Naive thymus-derived CD8-positive, alpha-beta T cell (primary cell): ENCODE measurements around the gene ADM. TPM values are rescaled to one million over a fixed set of nuclear protein-coding genes. Genes with fewer than 3 reads are reported as not detected.

ENCODE experiments used
- ATAC-seq, 2 donors: fragments of 150-1000 bp; cut with Tn5 transposase in 1 of 2; sonication (Bioruptor Pico), chemical (Tn5 transposase) in 1 of 2; 1 replicate in 1 of 2; 2 replicates in 1 of 2; pipeline ENCODE4 v1.10.0; 2021; ENCODE audit warnings: mild to moderate bottlenecking in 2 of 2, moderate library complexity in 2 of 2
- POLR2A ChIA-PET: fragments of 350-600 bp; sonication (Branson Sonifier 250); formaldehyde crosslinking; loops from one replicate; lab custom pipeline; 2021; ENCODE audit warnings: antibody characterized with exemption; lab: Charles Lee
- DNase-seq, 10 donors: peaks; one replicate each; pipeline versions ENCODE4 v3.0.0 to v3.0.0-alpha.2; 2020 to 2022
- H3K27ac Mint-ChIP-seq, 10 donors: one replicate each; pipeline ENCODE4 v1.8.0; 2020 to 2022; ENCODE audit warnings: mild to moderate bottlenecking in 10 of 10, mixed read lengths in 10 of 10, moderate library complexity in 4 of 10, inconsistent platforms in 1 of 10
- H3K27me3 Mint-ChIP-seq, 5 donors: one replicate each; pipeline ENCODE4 v1.8.0; 2021 to 2022; ENCODE audit warnings: mixed read lengths in 5 of 5
- H3K36me3 Mint-ChIP-seq, 3 donors: one replicate each; pipeline ENCODE4 v1.8.0; 2020 to 2022; ENCODE audit warnings: mixed read lengths in 3 of 3, mild to moderate bottlenecking in 2 of 3, inconsistent platforms in 1 of 3
- H3K4me1 Mint-ChIP-seq, 4 donors: one replicate each; pipeline ENCODE4 v1.8.0; 2021 to 2022; ENCODE audit warnings: mixed read lengths in 4 of 4
- H3K4me3 Mint-ChIP-seq, 10 donors: one replicate each; pipeline ENCODE4 v1.8.0; 2020 to 2022; ENCODE audit warnings: mild to moderate bottlenecking in 10 of 10, mixed read lengths in 10 of 10, moderate library complexity in 6 of 10, inconsistent platforms in 1 of 10
- H3K9me3 Mint-ChIP-seq, 9 donors: one replicate each; pipeline ENCODE4 v1.8.0; 2020 to 2022; ENCODE audit warnings: mixed read lengths in 9 of 9, mild to moderate bottlenecking in 3 of 9, inconsistent platforms in 1 of 9, moderate library complexity in 1 of 9
- polyA plus RNA-seq, 3 donors: library from polyadenylated mRNA; unstranded; fragments of 300-500 nt; fragmentation: Illumina TruSeq; gene quantifications; one replicate each; pipeline ENCODE4 v1.2.3, GENCODE V29; 2021
- total RNA-seq, 8 experiments: library from RNA in 2 of 8; stranded (reverse) in 2 of 8; gene quantifications; one replicate each; pipeline ENCODE4 v1.2.3 and lab custom pipeline; 2021 to 2026

ADM gene
- total and polyA plus RNA-seq, 5 experiments from 2014 or later = 0.15 to 0.91 (median 0.77) TPM; not detected in 2

DNA sequence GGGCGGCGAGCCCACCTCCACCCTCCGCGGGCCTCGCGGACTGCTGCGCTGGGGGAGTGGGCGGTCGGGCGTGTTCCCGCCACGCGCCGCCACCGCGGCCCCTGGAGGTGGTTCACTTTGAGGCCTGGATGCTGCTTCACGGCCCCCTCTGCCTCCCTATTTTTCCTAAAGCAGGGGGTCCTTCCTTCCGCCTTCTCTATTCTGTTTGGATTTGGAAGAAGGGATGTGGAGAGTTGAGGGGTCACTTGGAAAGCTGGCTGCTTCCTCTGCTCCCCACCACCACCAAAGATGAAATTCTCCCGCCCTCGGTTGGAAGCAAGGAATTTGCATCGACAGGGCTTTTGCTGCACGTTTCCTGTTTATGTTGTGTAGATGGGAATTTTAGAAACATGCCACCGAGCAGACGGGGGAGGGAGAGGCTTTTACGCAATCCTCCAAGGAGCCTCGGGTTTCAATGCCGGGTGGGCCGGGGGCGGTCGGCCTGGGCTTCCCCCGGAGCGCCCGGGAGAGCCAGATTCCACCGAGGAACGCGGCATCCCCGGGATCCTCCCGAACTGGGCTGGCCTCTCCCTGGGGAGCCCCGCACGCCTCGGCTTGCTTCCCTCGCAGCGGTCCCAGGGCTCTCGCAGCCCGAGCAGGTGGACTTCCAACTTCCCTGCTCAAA lies 10.5 kb upstream of the ADM start:
- Mint-ChIP-seq H3K36me3 (no peaks in the 10 kb centered on the region), H3K4me3 (peak overlapping the region; percentile 75 to 92 (median 83)), H3K4me1 (peaks cover 24 to 50% (median 37%) of the 10 kb centered on the region in 4 donors), H3K27ac (peak overlapping the region in 3 of 10 donors; percentile 74 to 82 (median 78)), H3K9me3 (no peaks in the 10 kb centered on the region), H3K27me3 (peaks cover 0 to 20% (median 13%) of the 10 kb centered on the region in 5 donors)
- ATAC-seq (no peak), DNase-seq (peak in 3 of 10 donors; percentile 5 to 29 (median 10))
- POLR2A ChIA-PET = no interaction called here

DNA sequence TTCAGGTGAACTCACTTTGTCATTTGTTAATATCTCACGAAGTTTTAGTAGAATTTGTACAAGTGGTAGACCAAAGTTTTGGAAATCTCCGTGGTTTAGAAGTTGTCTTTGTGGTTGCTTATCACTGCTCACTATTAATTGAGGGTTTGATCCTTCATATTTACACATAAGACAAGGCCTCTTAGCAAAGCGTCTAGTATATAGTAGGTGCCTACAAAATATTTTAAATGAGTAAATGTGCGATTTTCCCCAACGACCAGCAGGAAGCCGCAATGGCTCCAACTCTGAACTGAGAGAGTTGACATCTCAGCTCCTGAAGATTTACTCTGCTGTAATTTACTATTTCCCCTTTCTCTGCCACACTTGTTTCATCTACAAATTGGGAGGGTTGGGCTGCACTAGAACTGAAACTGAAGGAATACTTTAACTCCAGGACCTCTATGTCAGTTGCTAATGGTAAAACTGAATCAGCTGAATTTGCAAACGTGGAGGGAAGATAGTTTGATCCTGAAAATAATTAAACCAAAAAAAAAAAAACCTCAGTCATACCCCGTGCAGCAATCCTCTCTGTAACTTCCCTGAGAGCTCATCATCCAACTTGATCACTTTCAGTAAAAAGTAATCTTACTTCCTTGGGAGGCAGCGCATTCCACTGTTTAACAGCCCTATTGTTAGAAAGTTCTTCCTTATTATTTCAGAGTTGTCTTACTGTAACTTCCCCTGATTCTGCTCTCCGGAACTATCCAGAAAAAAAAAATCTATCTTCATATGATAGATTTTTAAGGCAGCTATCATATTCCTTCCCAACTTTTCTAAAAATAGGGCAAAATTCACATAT lies 9.6 kb upstream of the ADM start:
- Mint-ChIP-seq H3K4me1 (peaks cover 21 to 46% (median 37%) of the 10 kb centered on the region in 4 donors), H3K36me3 (no peaks in the 10 kb centered on the region), H3K4me3 (peak overlapping the region; percentile 75 to 92 (median 83)), H3K27ac (peak overlapping the region in 6 of 10 donors; percentile 15 to 82 (median 64)), H3K9me3 (no peaks in the 10 kb centered on the region), H3K27me3 (peaks cover 0 to 20% (median 13%) of the 10 kb centered on the region in 5 donors)
- DNase-seq (peak in 1 of 10 donors; percentile 11), ATAC-seq (no peak)
- POLR2A ChIA-PET = interaction anchor here (0.5 to 1.3 kb wide), 3 partner anchors 9 to 1335 kb away, joined by 3 to 6 read pairs (median 4); partner anchors contain the start of gene ADM

DNA sequence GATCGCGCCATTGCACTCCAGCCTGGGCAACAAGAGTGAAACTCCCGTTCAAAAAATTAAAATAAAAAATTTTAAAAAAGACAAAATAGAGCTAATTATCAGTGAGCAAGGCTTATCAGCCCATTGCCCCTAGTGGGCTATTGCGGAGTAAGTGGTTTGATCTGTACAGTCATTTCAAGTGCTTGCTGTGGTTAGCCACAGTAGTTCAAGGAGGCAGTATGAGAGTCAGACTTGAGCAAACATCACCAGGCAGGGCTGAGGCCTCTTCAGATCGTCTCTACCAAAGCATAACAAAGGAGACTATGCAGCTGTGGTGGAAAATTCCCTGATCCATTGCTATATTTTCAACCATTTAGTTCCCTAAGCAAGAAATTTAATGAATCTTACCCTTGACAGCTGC lies 6.5 kb upstream of the ADM start:
- Mint-ChIP-seq H3K9me3 (no peaks in the 10 kb centered on the region), H3K27me3 (peaks cover 0 to 23% (median 13%) of the 10 kb centered on the region in 5 donors), H3K27ac (peak overlapping the region in 2 of 10 donors; percentile 27 to 61), H3K4me3 (peak overlapping the region in 2 of 10 donors; percentile 37 to 49), H3K4me1 (peaks cover 17 to 37% (median 26%) of the 10 kb centered on the region in 4 donors), H3K36me3 (no peaks in the 10 kb centered on the region)
- peak in 7 of 10 donors; percentile 35 to 72 (median 52) for DNase-seq
- ATAC-seq = peak; percentile 71 to 84
- POLR2A ChIA-PET = no interaction called here

DNA sequence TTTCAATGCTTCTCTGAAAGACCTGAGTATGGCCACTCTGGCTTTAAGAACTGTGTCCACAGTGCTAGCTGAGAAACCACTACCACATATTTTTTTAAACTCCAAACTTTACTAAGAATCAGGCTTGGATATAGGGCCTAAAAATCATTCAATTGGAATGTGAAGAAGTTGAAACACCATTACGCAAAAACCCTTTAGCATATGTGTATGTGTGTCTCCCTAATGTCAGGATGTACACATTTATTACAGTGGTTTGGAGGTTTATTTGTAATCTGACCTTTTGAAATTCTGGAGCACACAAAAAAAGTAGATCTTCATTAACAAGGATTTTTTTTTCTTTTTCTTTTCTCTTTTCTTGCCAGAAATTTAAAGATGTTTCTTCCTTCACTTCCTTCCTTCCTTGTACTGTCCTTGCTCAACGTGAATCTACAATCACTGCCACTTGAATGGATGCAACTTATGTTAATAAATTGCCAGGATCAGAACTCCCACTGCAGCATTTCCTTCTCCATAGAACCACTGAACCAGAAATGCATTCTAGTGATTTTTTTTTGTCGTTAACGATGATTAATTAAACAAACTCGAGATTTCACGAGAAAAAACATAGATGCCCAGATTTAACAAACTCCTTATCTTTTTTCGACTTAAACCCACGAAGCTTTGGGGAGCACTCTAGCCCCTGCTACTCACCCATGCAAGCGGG lies 3.1 kb upstream of the ADM start:
- H3K27me3 Mint-ChIP-seq = peaks cover 2 to 16% (median 10%) of the 10 kb centered on the region in 5 donors
- H3K4me3 Mint-ChIP-seq = peak overlapping the region; percentile 91 to 100 (median 99)
- ATAC-seq = no peak
- POLR2A ChIA-PET = interaction anchor here (0.7 to 1.3 kb wide), 3 partner anchors 11 to 689 kb away, joined by 3 to 4 read pairs (median 4); partner anchors contain the start of gene EIF4G2
- no peaks in the 10 kb centered on the region for H3K9me3 Mint-ChIP-seq
- H3K27ac Mint-ChIP-seq = peak overlapping the region in 8 of 10 donors; percentile 29 to 98 (median 92)
- H3K4me1 Mint-ChIP-seq = peaks cover 22 to 58% (median 42%) of the 10 kb centered on the region in 4 donors
- H3K36me3 Mint-ChIP-seq = no peaks in the 10 kb centered on the region
- peak in 1 of 10 donors; percentile 13 for DNase-seq

DNA sequence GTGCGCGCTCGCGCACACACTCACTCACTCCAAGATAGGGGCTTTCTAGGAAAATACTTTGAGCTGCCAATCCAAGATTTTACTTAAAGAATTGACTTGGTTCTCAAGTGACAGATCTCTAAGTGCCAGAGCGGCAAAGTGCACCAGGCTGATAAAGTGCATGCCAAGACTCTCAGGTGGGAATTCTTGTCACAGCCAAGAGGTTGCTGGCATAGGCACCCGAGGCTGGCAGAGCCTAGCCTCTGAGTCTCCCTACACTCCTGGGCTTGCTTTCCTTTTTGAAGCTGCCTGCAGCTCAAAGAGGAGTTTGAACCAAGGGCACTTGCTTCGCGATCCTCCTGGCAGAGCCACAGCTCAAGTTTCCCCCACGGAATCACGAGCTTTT lies 2.5 kb upstream of the ADM start:
- POLR2A ChIA-PET = interaction anchor here (0.6 to 1.3 kb wide), 5 partner anchors 11 to 1391 kb away, joined by 3 to 4 read pairs (median 4); partner anchors contain the start of genes AKIP1 and EIF4G2
- ATAC-seq = peak in 1 of 2 donors; percentile 0
- peak overlapping the region; percentile 87 to 98 (median 92) for H3K27ac Mint-ChIP-seq
- H3K36me3 Mint-ChIP-seq = no peaks in the 10 kb centered on the region
- H3K27me3 Mint-ChIP-seq = peaks cover 3 to 17% (median 12%) of the 10 kb centered on the region in 5 donors
- no peaks in the 10 kb centered on the region for H3K9me3 Mint-ChIP-seq
- H3K4me1 Mint-ChIP-seq = peaks cover 24 to 63% (median 45%) of the 10 kb centered on the region in 4 donors
- peak in 1 of 10 donors; percentile 20 for DNase-seq
- peak overlapping the region; percentile 91 to 100 (median 99) for H3K4me3 Mint-ChIP-seq

DNA sequence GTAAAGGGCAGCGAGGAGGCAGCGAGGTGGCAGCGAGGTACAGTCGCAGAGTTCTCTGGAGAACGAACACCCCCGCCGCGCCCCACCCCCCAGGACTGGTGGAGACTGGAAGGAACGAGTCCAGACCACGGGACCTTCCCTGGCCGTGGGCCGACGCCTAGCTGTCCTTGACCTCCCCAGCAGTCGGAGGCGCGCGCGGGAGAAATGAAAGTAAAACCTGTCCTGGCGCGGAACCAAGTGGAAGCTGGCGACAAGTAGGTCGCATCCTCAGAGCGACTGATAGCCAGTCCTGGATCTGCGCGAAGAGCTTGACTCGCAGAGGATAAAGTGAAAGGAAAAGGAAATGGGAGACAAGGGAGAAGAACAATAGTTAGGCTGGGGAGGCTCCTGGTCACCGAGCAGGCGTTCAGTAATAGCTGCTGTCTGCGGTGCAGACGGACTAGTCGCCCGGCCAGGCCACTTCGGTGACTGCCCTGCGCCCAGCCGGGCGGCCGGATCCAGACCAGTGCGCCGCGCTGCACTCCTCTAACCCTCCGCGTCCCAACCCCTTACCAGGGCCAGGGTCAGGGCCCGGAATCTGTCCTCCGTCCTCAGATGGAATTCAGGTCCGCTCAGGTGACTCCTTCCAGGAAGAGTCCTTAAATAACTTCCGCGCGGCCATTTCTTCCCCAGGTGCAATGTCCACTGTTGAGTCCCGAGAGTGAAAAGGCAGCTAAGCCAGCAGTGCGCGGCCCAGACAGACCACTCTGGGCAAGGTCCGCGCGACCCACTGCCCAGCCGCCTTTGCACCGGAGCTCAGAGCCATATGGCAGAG lies 1.9 kb upstream of the ADM start:
- peak; percentile 16 to 33 for ATAC-seq
- peak overlapping the region; percentile 91 to 100 (median 99) for H3K4me3 Mint-ChIP-seq
- H3K4me1 Mint-ChIP-seq = peaks cover 22 to 64% (median 43%) of the 10 kb centered on the region in 4 donors
- POLR2A ChIA-PET = interaction anchor here (0.5 to 2.4 kb wide), 9 partner anchors 7 to 1392 kb away, joined by 3 to 6 read pairs (median 4); partner anchors contain the start of genes AKIP1 and EIF4G2
- peaks cover 4 to 17% (median 14%) of the 10 kb centered on the region in 5 donors for H3K27me3 Mint-ChIP-seq
- H3K36me3 Mint-ChIP-seq = no peaks in the 10 kb centered on the region
- no peaks in the 10 kb centered on the region for H3K9me3 Mint-ChIP-seq
- H3K27ac Mint-ChIP-seq = peak overlapping the region; percentile 87 to 98 (median 92)
- DNase-seq = peak; percentile 53 to 85 (median 68)

DNA sequence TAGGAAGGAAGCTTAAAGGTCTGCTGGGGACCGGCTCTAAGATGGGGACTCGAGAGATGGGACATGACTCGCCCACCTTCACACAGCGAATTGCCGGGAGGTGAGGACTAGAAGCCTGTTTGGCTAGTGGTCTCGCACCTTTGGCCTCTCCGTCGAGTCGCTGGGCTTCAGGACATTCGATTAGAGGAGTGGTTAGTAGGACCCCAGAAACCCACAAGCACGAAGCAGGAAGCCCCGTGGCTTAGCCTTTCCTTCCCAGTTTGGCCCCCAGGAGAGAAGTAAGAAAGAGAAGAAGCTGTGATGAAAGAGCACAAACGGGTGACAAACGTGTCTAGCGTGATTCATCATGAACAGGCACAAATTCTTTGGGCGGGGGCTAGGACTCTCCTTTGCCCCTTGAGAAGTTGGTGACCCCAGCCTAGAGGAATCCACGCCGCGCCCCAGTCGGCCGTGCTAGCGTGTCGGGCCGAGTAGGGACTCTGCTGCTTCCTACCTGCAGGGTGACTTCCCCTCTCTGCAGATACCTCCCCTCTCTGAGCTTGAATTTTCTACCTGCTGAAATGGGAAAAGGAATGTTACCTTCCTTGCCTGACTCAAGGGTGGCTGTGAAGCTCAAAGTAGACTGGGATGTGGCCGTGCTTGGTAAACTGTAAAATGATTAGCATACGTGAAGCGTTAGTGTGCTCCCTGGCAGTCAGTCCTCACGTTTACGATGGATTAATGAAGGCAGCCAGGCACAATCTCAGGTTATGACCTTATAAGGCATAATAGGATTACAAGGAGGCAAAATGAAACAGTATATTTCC lies 1.1 kb upstream of the ADM start:
- no peaks in the 10 kb centered on the region for H3K9me3 Mint-ChIP-seq
- POLR2A ChIA-PET = interaction anchor here (0.5 to 2.4 kb wide), 6 partner anchors 8 to 237 kb away, joined by 3 to 6 read pairs (median 3); partner anchors contain the start of gene RNF141
- H3K36me3 Mint-ChIP-seq = no peaks in the 10 kb centered on the region
- peak in 4 of 10 donors; percentile 41 to 65 (median 42) for DNase-seq
- peak in 1 of 2 donors; percentile 20 for ATAC-seq
- peak overlapping the region in 9 of 10 donors; percentile 55 to 98 (median 92) for H3K27ac Mint-ChIP-seq
- peaks cover 22 to 61% (median 40%) of the 10 kb centered on the region in 4 donors for H3K4me1 Mint-ChIP-seq
- peak overlapping the region; percentile 91 to 100 (median 99) for H3K4me3 Mint-ChIP-seq
- peaks cover 7 to 21% (median 16%) of the 10 kb centered on the region in 5 donors for H3K27me3 Mint-ChIP-seq

DNA sequence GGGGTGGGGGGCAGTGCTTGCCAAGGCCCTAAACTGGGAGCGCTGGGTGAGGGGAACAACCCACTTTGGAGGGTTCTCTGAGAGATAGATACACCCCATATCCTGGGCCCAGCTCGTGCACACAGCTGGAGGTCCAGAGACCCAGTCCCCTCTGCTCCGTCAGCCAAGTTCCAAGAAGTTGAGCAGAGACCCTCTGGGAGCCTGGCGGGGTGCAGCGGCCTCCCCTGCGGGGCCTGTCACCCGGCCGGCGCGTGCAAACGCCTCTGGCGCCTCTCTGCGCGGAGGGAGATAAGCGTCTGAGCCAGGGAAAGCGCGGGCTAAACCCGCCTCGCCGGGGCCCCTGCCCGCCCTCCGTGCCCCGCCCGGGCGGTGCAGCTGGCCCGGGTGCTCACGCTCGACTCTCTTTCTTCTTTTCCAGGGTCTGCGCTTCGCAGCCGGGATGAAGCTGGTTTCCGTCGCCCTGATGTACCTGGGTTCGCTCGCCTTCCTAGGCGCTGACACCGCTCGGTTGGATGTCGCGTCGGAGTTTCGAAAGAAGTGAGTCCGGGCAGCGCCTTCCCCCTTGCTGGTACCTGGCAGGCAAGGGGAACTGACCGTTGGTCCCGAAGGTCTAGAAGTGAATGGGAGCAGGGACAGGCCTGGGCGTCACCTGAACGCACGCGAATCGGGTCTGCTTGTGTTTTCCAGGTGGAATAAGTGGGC lies 540 bp downstream of the ADM start:
- ATAC-seq (peak in 1 of 2 donors; percentile 12), DNase-seq (peak in 3 of 10 donors; percentile 27 to 35 (median 34))
- Mint-ChIP-seq H3K36me3 (no peaks in the 10 kb centered on the region), H3K4me3 (peak overlapping the region; percentile 77 to 100 (median 96)), H3K27ac (peak overlapping the region in 2 of 10 donors; percentile 19 to 40), H3K27me3 (peaks cover 9 to 37% (median 23%) of the 10 kb centered on the region in 5 donors), H3K4me1 (peaks cover 22 to 59% (median 38%) of the 10 kb centered on the region in 4 donors), H3K9me3 (no peaks in the 10 kb centered on the region)
- POLR2A ChIA-PET = interaction anchor here (0.6 to 2.8 kb wide), 6 partner anchors 10 to 1061 kb away, joined by 3 to 18 read pairs (median 4); no protein-coding TSS in a partner anchor

DNA sequence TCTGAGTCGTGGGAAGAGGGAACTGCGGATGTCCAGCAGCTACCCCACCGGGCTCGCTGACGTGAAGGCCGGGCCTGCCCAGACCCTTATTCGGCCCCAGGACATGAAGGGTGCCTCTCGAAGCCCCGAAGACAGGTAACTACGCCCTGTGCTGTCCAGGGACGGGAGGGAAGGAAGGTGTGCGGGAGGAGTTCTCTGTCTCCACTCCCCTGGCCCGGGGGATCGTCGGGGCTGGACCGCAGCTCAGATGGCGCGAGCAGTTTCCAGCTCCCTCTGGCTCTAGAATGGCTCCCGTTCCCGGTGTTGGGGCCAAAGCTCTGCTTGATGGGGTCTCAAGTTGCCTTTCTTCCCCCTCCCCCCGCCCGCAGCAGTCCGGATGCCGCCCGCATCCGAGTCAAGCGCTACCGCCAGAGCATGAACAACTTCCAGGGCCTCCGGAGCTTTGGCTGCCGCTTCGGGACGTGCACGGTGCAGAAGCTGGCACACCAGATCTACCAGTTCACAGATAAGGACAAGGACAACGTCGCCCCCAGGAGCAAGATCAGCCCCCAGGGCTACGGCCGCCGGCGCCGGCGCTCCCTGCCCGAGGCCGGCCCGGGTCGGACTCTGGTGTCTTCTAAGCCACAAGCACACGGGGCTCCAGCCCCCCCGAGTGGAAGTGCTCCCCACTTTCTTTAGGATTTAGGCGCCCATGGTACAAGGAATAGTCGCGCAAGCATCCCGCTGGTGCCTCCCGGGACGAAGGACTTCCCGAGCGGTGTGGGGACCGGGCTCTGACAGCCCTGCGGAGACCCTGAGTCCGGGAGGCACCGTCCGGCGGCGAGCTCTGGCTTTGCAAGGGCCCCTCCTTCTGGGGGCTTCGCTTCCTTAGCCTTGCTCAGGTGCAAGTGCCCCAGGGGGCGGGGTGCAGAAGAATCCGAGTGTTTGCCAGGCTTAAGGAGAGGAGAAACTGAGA lies 1.4 kb downstream of the ADM start:
- H3K4me3 Mint-ChIP-seq = peak overlapping the region; percentile 77 to 100 (median 92)
- H3K9me3 Mint-ChIP-seq = no peaks in the 10 kb centered on the region
- peak overlapping the region in 2 of 10 donors; percentile 31 to 40 for H3K27ac Mint-ChIP-seq
- H3K27me3 Mint-ChIP-seq = peaks cover 9 to 44% (median 25%) of the 10 kb centered on the region in 5 donors
- H3K36me3 Mint-ChIP-seq = no peaks in the 10 kb centered on the region
- H3K4me1 Mint-ChIP-seq = peaks cover 22 to 59% (median 38%) of the 10 kb centered on the region in 4 donors
- no peak for ATAC-seq
- peak in 3 of 10 donors; percentile 25 to 40 (median 31) for DNase-seq
- POLR2A ChIA-PET = interaction anchor here (1.0 to 2.8 kb wide), 2 partner anchors 11 to 98 kb away, joined by 4 to 18 read pairs; no protein-coding TSS in a partner anchor
